Measurements from ENCODE around the gene PAK4.

The PAK4 gene

DNA sequence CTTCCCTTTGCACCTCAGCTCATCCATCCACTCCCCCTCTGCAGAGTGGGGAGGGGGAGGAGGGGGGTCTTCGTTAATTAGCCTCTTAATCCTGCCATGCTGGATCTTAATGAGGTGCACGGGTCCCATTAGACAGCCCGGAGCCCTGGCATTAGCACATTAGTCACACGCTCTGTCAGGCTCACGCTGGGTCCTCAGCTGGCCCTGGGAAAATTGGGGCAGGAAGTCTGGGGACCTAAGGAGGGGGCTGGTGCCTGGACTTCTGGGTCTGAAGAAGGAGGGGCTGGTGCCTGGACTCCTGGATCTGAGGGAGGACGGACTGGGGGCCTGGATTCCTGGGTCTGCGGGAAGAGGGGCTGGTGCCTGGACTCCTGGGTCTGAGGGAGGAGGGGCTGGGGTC is 70.7 kb downstream of the PAK4 start:
- H3K4me3 ChIP-seq (ENCODE audit: low read depth, low read length): no peak overlapping the region
- no peak for DNase-seq (ENCODE audit: low read depth)
- TF ChIP-seq, protein P1, sequence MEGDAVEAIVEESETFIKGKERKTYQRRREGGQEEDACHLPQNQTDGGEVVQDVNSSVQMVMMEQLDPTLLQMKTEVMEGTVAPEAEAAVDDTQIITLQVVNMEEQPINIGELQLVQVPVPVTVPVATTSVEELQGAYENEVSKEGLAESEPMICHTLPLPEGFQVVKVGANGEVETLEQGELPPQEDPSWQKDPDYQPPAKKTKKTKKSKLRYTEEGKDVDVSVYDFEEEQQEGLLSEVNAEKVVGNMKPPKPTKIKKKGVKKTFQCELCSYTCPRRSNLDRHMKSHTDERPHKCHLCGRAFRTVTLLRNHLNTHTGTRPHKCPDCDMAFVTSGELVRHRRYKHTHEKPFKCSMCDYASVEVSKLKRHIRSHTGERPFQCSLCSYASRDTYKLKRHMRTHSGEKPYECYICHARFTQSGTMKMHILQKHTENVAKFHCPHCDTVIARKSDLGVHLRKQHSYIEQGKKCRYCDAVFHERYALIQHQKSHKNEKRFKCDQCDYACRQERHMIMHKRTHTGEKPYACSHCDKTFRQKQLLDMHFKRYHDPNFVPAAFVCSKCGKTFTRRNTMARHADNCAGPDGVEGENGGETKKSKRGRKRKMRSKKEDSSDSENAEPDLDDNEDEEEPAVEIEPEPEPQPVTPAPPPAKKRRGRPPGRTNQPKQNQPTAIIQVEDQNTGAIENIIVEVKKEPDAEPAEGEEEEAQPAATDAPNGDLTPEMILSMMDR (IDR thresholded peaks at IDR 0.05; ENCODE audit: low read depth, low read length): no peak
- TF ChIP-seq MYC (IDR thresholded peaks at IDR 0.05; ENCODE audit: low read depth, low read length) (no peak), MAX (IDR thresholded peaks at IDR 0.05; ENCODE audit: low read depth, low read length) (no peak), POLR2A (IDR thresholded peaks at IDR 0.05; ENCODE audit: extremely low read depth, insufficient read length) (no peak)

GRCh38 chr19:39196860-39197562 is 71.4 kb downstream of the PAK4 start, which contains the start of gene NCCRP1:
Gene NCCRP1, plus strand, starts transcription at chr19:39196964. Its CDS starts 19 bp downstream, at chr19:39196983.
- DNase-seq (ENCODE audit: low read depth): no peak
- TF ChIP-seq MAX (IDR thresholded peaks at IDR 0.05; ENCODE audit: low read depth, low read length) (no peak), MYC (IDR thresholded peaks at IDR 0.05; ENCODE audit: low read depth, low read length) (no peak)
- TF ChIP-seq, protein P1 (IDR thresholded peaks at IDR 0.05; ENCODE audit: low read depth, low read length): no peak
- no peak within 1 kb of the TSS for H3K4me3 ChIP-seq (ENCODE audit: low read depth, low read length)

DNA sequence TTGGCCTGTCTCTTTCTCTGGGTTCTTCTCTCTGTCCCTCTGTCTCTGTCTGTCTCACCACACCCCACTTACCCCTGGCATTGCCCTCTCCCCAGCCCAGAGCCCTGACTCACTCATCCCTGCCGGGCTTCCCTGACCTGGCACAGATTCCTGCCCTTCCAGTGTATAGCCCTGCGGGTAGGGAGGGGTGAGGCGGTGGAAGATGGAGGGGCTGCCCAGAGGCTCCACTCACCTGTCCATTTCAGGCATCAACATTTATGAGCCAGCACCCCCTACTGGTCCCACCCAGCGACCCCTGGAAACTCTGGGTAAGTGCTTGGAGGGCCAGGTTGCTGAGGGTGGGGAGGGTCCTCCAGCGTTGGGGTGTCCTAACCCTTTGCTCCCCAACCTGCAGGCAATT is 72.2 kb downstream of the PAK4 start:
- no peak for DNase-seq (ENCODE audit: low read depth)
- TF ChIP-seq MYC (IDR thresholded peaks at IDR 0.05; ENCODE audit: low read depth, low read length): no peak
- no peak for TF ChIP-seq MAX (IDR thresholded peaks at IDR 0.05; ENCODE audit: low read depth, low read length)
- no peak for TF ChIP-seq POLR2A (IDR thresholded peaks at IDR 0.05; ENCODE audit: extremely low read depth, insufficient read length)
- TF ChIP-seq, protein P1 (IDR thresholded peaks at IDR 0.05; ENCODE audit: low read depth, low read length): no peak
- H3K4me3 ChIP-seq (ENCODE audit: low read depth, low read length): no peak overlapping the region

- no peak for DNase-seq (ENCODE audit: low read depth)
- TF ChIP-seq MAX (IDR thresholded peaks at IDR 0.05; ENCODE audit: low read depth, low read length): no peak
- TF ChIP-seq MYC (IDR thresholded peaks at IDR 0.05; ENCODE audit: low read depth, low read length): no peak
- TF ChIP-seq, protein P1 (IDR thresholded peaks at IDR 0.05; ENCODE audit: low read depth, low read length): no peak
- TF ChIP-seq POLR2A (IDR thresholded peaks at IDR 0.05; ENCODE audit: extremely low read depth, insufficient read length): no peak
- H3K4me3 ChIP-seq (ENCODE audit: low read depth, low read length): no peak overlapping the region
Observed at GRCh38 chr19:39199025-39199424, 73.4 kb downstream of the PAK4 start.

DNA sequence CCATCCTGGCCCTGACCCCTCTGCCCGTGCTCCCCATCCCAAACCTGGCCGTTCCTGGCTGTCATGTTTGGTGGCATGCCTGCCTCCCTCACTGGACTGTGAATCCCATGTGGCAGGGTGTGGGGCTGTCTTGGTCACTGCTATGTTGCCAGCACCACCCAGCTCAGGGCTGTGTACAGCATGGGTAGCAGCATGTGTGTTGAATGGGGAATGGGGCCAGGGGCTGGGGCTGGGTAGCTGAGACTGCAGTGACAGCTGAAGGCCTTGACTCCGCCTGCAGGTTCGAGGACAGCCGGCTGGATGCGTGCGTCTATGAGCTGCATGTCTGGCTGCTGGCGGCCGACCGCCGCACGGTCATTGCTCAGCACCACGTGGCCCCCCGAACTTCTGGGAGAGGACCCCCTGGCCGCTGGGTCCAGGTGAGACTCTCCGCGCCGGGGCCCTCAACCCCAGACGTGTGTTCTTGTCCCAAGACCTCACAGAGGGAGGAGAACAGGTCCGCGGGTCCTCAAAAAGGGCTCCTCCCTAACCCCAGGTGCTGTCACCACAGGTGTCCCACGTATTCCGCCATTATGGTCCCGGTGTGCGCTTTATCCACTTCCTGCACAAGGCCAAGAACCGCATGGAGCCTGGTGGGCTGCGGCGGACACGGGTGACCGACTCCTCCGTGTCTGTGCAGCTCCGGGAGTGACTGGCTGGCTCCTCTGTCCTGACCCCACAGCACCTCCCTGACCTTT is 74.6 kb downstream of the PAK4 start:
- no peak for DNase-seq (ENCODE audit: low read depth)
- TF ChIP-seq, protein P1 (IDR thresholded peaks at IDR 0.05; ENCODE audit: low read depth, low read length): no peak
- TF ChIP-seq MYC (IDR thresholded peaks at IDR 0.05; ENCODE audit: low read depth, low read length) (no peak), POLR2A (IDR thresholded peaks at IDR 0.05; ENCODE audit: extremely low read depth, insufficient read length) (no peak), MAX (IDR thresholded peaks at IDR 0.05; ENCODE audit: low read depth, low read length) (no peak)
- no peak overlapping the region for H3K4me3 ChIP-seq (ENCODE audit: low read depth, low read length)

Data from NB4 (cell line).